Endothelial cell of umbilical vein (primary cell): ENCODE measurements around the gene HDAC4.

Experiments used
- CTCF ChIP-seq, 2 donors: IDR thresholded peaks; 1 replicate in 1 of 2; 2 replicates in 1 of 2; pipeline ENCODE4 v1.5.1; 2011; ENCODE audit warnings: low read length in 2 of 2, mild to moderate bottlenecking in 2 of 2, moderate library complexity in 2 of 2, control low read depth in 1 of 2, inconsistent platforms in 1 of 2, low read depth in 1 of 2; ENCODE audit not compliant: insufficient read depth in 1 of 2; ENCODE audit errors: extremely low read depth in 1 of 2
- POLR2A ChIP-seq: IDR thresholded peaks from 2 replicates; pipeline ENCODE4 v1.6.1; 2012; ENCODE audit warnings: low read depth, mild to moderate bottlenecking, control low read depth, low read length

GRCh38 chr2:239061824-239062570 is 338.8 kb downstream of the HDAC4 start:
- TF ChIP-seq CTCF (IDR thresholded peaks at IDR 0.05; ENCODE audit: extremely low read depth in 1 of 2, insufficient read depth in 1 of 2, low read depth in 1 of 2, low read length in 2 of 2) (no peak), POLR2A (no peak)
